H1 (cell line): Measurements from ENCODE around the gene AHNAK2. TPM values are rescaled to one million over a fixed set of nuclear protein-coding genes. Genes with fewer than 3 reads are reported as not detected.
A peak's percentile ranks its signal among the peaks of the same experiment; 100 is the strongest.

Source experiments
- CTCF ChIA-PET: fragments of 300-600 bp; sonication (Branson Sonifier 250); formaldehyde crosslinking; loops from one replicate; lab custom pipeline; 2021; ENCODE audit not compliant: partially characterized antibody; lab: Charles Lee
- POLR2A ChIA-PET: fragments of 300-600 bp; sonication (Branson Sonifier 250); formaldehyde crosslinking; loops from one replicate; lab custom pipeline; 2021; ENCODE audit warnings: inconsistent platforms; ENCODE audit not compliant: partially characterized antibody; lab: Charles Lee
- DNase-seq, 2 experiments: peaks; one replicate each; pipeline versions ENCODE4 v3.0.0 to v3.0.0-alpha.2; 2010 to 2022; ENCODE audit warnings: low spot score in 2 of 2, low read depth in 1 of 2, mixed read lengths in 1 of 2
- FAIRE-seq: peaks from 2 replicates; lab custom pipeline; 2011; peaks lifted over from hg19 to GRCh38; lab: Jason Lieb, UNC
- H2AFZ ChIP-seq: 2 replicates; pipeline ENCODE4 v1.8.1; 2012; ENCODE audit warnings: low read length, inconsistent platforms
- H2AK5ac ChIP-seq: 2 replicates; pipeline ENCODE4 v1.6.1; 2013; ENCODE audit warnings: low read depth, low read length
- H2BK120ac ChIP-seq: replicated peaks from 2 replicates; pipeline ENCODE3; 2013; ENCODE audit warnings: low read depth, low read length, inconsistent platforms
- H2BK12ac ChIP-seq: 2 replicates; pipeline ENCODE4 v1.6.1; 2013; ENCODE audit warnings: low read depth, low read length
- H2BK15ac ChIP-seq: 2 replicates; pipeline ENCODE4 v1.6.1; 2013; ENCODE audit warnings: low read length
- H2BK20ac ChIP-seq: 2 replicates; pipeline ENCODE4 v1.6.1; 2013; ENCODE audit warnings: low read length
- H2BK5ac ChIP-seq: 2 replicates; pipeline ENCODE4 v1.6.1; 2013; ENCODE audit warnings: low read depth, low read length
- H3K14ac ChIP-seq: 2 replicates; pipeline ENCODE4 v1.6.1; 2013; ENCODE audit warnings: inconsistent platforms; ENCODE audit not compliant: insufficient read length
- H3K18ac ChIP-seq: 2 replicates; pipeline ENCODE4 v1.6.1; 2013; ENCODE audit warnings: low read length; ENCODE audit errors: extremely low read depth
- H3K23ac ChIP-seq: 2 replicates; pipeline ENCODE4 v1.6.1; 2013; ENCODE audit warnings: inconsistent platforms; ENCODE audit not compliant: insufficient read length
- H3K23me2 ChIP-seq: 2 replicates; pipeline ENCODE4 v1.6.1; 2013; ENCODE audit warnings: low read depth, low read length
- H3K27ac ChIP-seq: 2 replicates; pipeline ENCODE4 v1.6.1; 2011; ENCODE audit warnings: low read depth, low read length, inconsistent platforms
- H3K27me3 ChIP-seq, 4 experiments: replicated peaks in 1 of 4; 1 replicate in 1 of 4; 2 replicates in 3 of 4; pipeline versions ENCODE4 v1.6.1 to v1.8.1; 2011 to 2013; ENCODE audit warnings: low read length in 3 of 4, mild to moderate bottlenecking in 3 of 4, inconsistent platforms in 2 of 4, mixed read lengths in 2 of 4, moderate library complexity in 1 of 4; ENCODE audit not compliant: control insufficient read depth in 3 of 4, insufficient read depth in 3 of 4; ENCODE audit errors: extremely low read depth in 1 of 4
- H3K36me3 ChIP-seq, 4 experiments: 2 replicates each; pipeline versions ENCODE4 v1.6.1 to v1.8.1; 2011 to 2013; ENCODE audit warnings: mild to moderate bottlenecking in 4 of 4, low read length in 3 of 4, moderate library complexity in 2 of 4, control low read depth in 1 of 4, inconsistent platforms in 1 of 4; ENCODE audit not compliant: insufficient read depth in 4 of 4, control insufficient read depth in 2 of 4
- H3K4ac ChIP-seq: replicated peaks from 2 replicates; pipeline ENCODE3; 2013; ENCODE audit warnings: low read length, low read depth, mixed read lengths, inconsistent platforms; ENCODE audit not compliant: insufficient read length
- H3K4me1 ChIP-seq, 4 experiments: replicated peaks in 1 of 4; 1 replicate in 1 of 4; 2 replicates in 3 of 4; pipeline versions ENCODE4 v1.6.1 to v1.8.1; 2011 to 2013; ENCODE audit warnings: low read length in 3 of 4, inconsistent platforms in 2 of 4, mixed read lengths in 1 of 4; ENCODE audit not compliant: insufficient read depth in 4 of 4, control insufficient read depth in 3 of 4
- H3K4me2 ChIP-seq, 2 experiments: 2 replicates each; pipeline versions ENCODE4 v1.6.1 to v1.8.1; 2011 to 2013; ENCODE audit warnings: low read depth in 2 of 2, low read length in 2 of 2, control low read depth in 1 of 2, inconsistent platforms in 1 of 2, mild to moderate bottlenecking in 1 of 2; ENCODE audit not compliant: insufficient read depth in 1 of 2
- H3K4me3 ChIP-seq, 4 experiments: fragments of 200-600, 300-600 bp in 1 of 4; sonication (generic), shearing (Covaris generic), sonication (Bioruptor Twin) in 1 of 4; 2 replicates each; pipeline versions ENCODE4 v1.5.1 to v1.8.1; 2011 to 2016; ENCODE audit warnings: low read length in 4 of 4, low read depth in 3 of 4, control low read depth in 2 of 4, inconsistent platforms in 2 of 4, mild to moderate bottlenecking in 2 of 4, mixed read lengths in 1 of 4, moderate library complexity in 1 of 4; ENCODE audit not compliant: insufficient read depth in 2 of 4; ENCODE audit errors: extremely low read depth in 1 of 4
- H3K56ac ChIP-seq: replicated peaks from 2 replicates; pipeline ENCODE3; 2013; ENCODE audit warnings: low read depth, mild to moderate bottlenecking, mixed read lengths, low read length, inconsistent platforms; ENCODE audit not compliant: insufficient read length
- H3K79me1 ChIP-seq: 2 replicates; pipeline ENCODE4 v1.6.1; 2013; ENCODE audit warnings: low read depth, low read length, control low read depth
- H3K79me2 ChIP-seq, 2 experiments: 2 replicates each; pipeline versions ENCODE4 v1.6.1 to v1.8.1; 2012 to 2013; ENCODE audit warnings: low read length in 2 of 2, mild to moderate bottlenecking in 2 of 2, inconsistent platforms in 1 of 2; ENCODE audit not compliant: insufficient read depth in 2 of 2, control insufficient read depth in 1 of 2
- H3K9ac ChIP-seq, 4 experiments: replicated peaks in 1 of 4; 1 replicate in 1 of 4; 2 replicates in 3 of 4; pipeline versions ENCODE4 v1.6.1 to v1.8.1; 2011 to 2013; ENCODE audit warnings: low read depth in 3 of 4, low read length in 3 of 4, control low read depth in 2 of 4, mild to moderate bottlenecking in 2 of 4, moderate library complexity in 2 of 4, inconsistent platforms in 1 of 4; ENCODE audit errors: extremely low read depth in 1 of 4
- H3K9me3 ChIP-seq, 2 experiments: 2 replicates each; pipeline versions ENCODE4 v1.6.1 to v1.8.1; 2012 to 2013; ENCODE audit warnings: mild to moderate bottlenecking in 2 of 2, moderate library complexity in 2 of 2, control low read depth in 1 of 2, inconsistent platforms in 1 of 2, low read depth in 1 of 2, low read length in 1 of 2, mixed read lengths in 1 of 2; ENCODE audit not compliant: insufficient read depth in 2 of 2
- H4K20me1 ChIP-seq, 2 experiments: replicated peaks in 1 of 2; 2 replicates each; pipeline versions ENCODE3 to v1.8.1; 2011 to 2013; ENCODE audit warnings: inconsistent platforms in 2 of 2, low read length in 2 of 2, mild to moderate bottlenecking in 1 of 2; ENCODE audit not compliant: insufficient read depth in 2 of 2, control insufficient read depth in 1 of 2
- H4K5ac ChIP-seq: 2 replicates; pipeline ENCODE4 v1.6.1; 2013; ENCODE audit warnings: low read length, low read depth, mixed read lengths, inconsistent platforms; ENCODE audit not compliant: insufficient read length
- H4K8ac ChIP-seq: 2 replicates; pipeline ENCODE4 v1.8.0; 2013; ENCODE audit warnings: mild to moderate bottlenecking, moderate library complexity, low read length, inconsistent platforms; ENCODE audit not compliant: insufficient read depth; ENCODE audit errors: extremely low read depth
- H4K91ac ChIP-seq: replicated peaks from 2 replicates; pipeline ENCODE3; 2013; ENCODE audit warnings: low read length, mixed read lengths, inconsistent platforms; ENCODE audit not compliant: insufficient read length
- CHD1 ChIP-seq: IDR thresholded peaks from 2 replicates; pipeline ENCODE4 v1.6.1; 2012; ENCODE audit warnings: low read depth, low read length, improper control_type of control experiment
- CTBP2 ChIP-seq: IDR thresholded peaks from 2 replicates; pipeline ENCODE4 v1.7.0; 2011; ENCODE audit warnings: borderline replicate concordance, mild to moderate bottlenecking, moderate library complexity, mixed read lengths, low read length; ENCODE audit not compliant: insufficient read depth, insufficient read length
- EP300 ChIP-seq, 2 experiments: IDR thresholded peaks; 1 replicate in 1 of 2; 2 replicates in 1 of 2; pipeline ENCODE4 v1.6.1; 2011 to 2012; ENCODE audit warnings: low read depth in 2 of 2, low read length in 2 of 2, mild to moderate bottlenecking in 2 of 2, borderline replicate concordance in 1 of 2, inconsistent platforms in 1 of 2, moderate library complexity in 1 of 2
- KDM5A ChIP-seq: fragments of 200-600 bp; IDR thresholded peaks from 2 replicates; pipeline ENCODE4 v1.7.1; 2012; ENCODE audit warnings: mild to moderate bottlenecking, low read length, inconsistent platforms, mixed read lengths
- NANOG ChIP-seq: IDR thresholded peaks from 2 replicates; pipeline ENCODE4 v1.6.1; 2011; ENCODE audit warnings: low read length, low read depth, mild to moderate bottlenecking, inconsistent platforms; ENCODE audit not compliant: insufficient read depth, poor library complexity, severe bottlenecking
- SP1 ChIP-seq: IDR thresholded peaks from 2 replicates; pipeline ENCODE4 v1.6.1; 2011; ENCODE audit warnings: low read depth, low read length
- USF2 ChIP-seq: IDR thresholded peaks from 2 replicates; pipeline ENCODE4 v1.6.1; 2011; ENCODE audit warnings: low read length, improper control_type of control experiment
- WGBS, 2 experiments: shearing (Covaris generic) in 1 of 2; methylation state at CpG; one replicate each; pipeline versions ENCODE4 v1.1.6 to v1.1.7; 2013 to 2015; ENCODE audit warnings: low lambda C conversion rate in 2 of 2, mixed read lengths in 2 of 2, inconsistent platforms in 1 of 2, low coverage in 1 of 2, missing lambda C conversion rate in 1 of 2; ENCODE audit not compliant: insufficient replicate concordance in 2 of 2, insufficient coverage in 1 of 2, insufficient read length in 1 of 2; ENCODE audit errors: extremely low coverage in 1 of 2, missing lambda C conversion rate in 1 of 2; 5-methylcytosine and 5-hydroxymethylcytosine counted together
- polyA plus RNA-seq, 7 experiments: library from polyadenylated mRNA; depleted of rRNA in 3 of 7; stranded (reverse) in 5 of 7; unstranded in 2 of 7; fragments of >200 nt in 5 of 7; fragments of 200-250 nt in 2 of 7; gene quantifications; 1 replicate in 5 of 7; 2 replicates in 1 of 7; 4 replicates in 1 of 7; pipeline versions ENCODE4 v1.2.1 to v1.2.3, GENCODE V29; 2011 to 2013; ENCODE audit warnings: missing spikeins in 2 of 7, mixed read lengths in 2 of 7
- total RNA-seq: library from RNA; stranded (reverse); fragmentation: NEBNext Ultra II Directional; extraction: Animal tissue kit (Norgen Biotek cat#: 25700); gene quantifications from 2 replicates; pipeline ENCODE4 v1.2.1, GENCODE V29; 2021

The AHNAK2 gene
- total and polyA plus RNA-seq, 2 of the 8 experiments (the other 6 are each of a cell fraction or from before 2014, with no cell fraction given) = 0.95 to 2.0 TPM

- Histone ChIP-seq H4K20me1 (peaks cover 0 to 2% of the 10 kb centered on the region in 2 experiments), H2BK5ac (no peak overlapping the region; the same call in 1 of the 2 replicates), H2BK20ac (no peak overlapping the region), H3K18ac (no peak overlapping the region), H3K4me2 (no peak overlapping the region), H3K27ac (no peak overlapping the region), H3K23ac (no peak overlapping the region), H3K23me2 (no peaks in the 10 kb centered on the region), H2AFZ (no peak overlapping the region), H3K14ac (no peak overlapping the region), H3K4me1 (peaks cover 0 to 4% (median 0%) of the 10 kb centered on the region in 4 experiments; a peak in 5 of 7 replicates), H2BK12ac (0 out of 2 replicates have a peak overlapping the region, but pooled peaks have one; percentile 27), H3K9me3 (no peaks in the 10 kb centered on the region; a peak in 1 of 4 replicates), H4K5ac (no peak overlapping the region), H2BK15ac (no peak overlapping the region), H2AK5ac (no peak overlapping the region), H3K56ac (no peak overlapping the region), H3K27me3 (peaks cover 2 to 16% (median 10%) of the 10 kb centered on the region in 4 experiments), H4K8ac (no peak overlapping the region), H2BK120ac (no peak overlapping the region), H3K4ac (no peak overlapping the region), H3K79me2 (no peaks in the 10 kb centered on the region), H3K9ac (no peak overlapping the region), H3K4me3 (no peak overlapping the region), H3K79me1 (no peaks in the 10 kb centered on the region), H4K91ac (no peak overlapping the region), H3K36me3 (no peaks in the 10 kb centered on the region)
- ChIA-PET CTCF (interaction anchor here (1.0 to 1.6 kb wide), 7 partner anchors 10 to 832 kb away, joined by 3 to 5 read pairs (median 3); no protein-coding TSS in a partner anchor), POLR2A (interaction anchor here (1.6 kb wide), 1 partner anchor 34 kb away, joined by 6 read pairs; no protein-coding TSS in a partner anchor)
- no peak for FAIRE-seq
- no peak for DNase-seq
- WGBS, 2 experiments = 82% methylated on average over 11 of the region's 15 CpGs; no CpG with 5 or more reads in 1 of the 2 experiments
- TF ChIP-seq KDM5A (no peak), USF2 (no peak), EP300 (IDR thresholded peaks at IDR 0.05; ENCODE audit: borderline replicate concordance in 1 of 2, low read depth in 2 of 2, low read length in 2 of 2) (no peak), CTBP2 (no peak), NANOG (no peak), CHD1 (no peak), SP1 (no peak)
These were observed 52.1 kb downstream of the AHNAK2 start for GRCh38 chr14:104925855-104926609.
